HG03521 (cell line): ENCODE results near the gene KAT5.
"Not testable (repeated sequence)": the region's sequence is repeated elsewhere in the genome, so short reads cannot be mapped to it uniquely, and the experiment has no call there.

Source experiments
- ATAC-seq: cut with Tn5 transposase; IDR thresholded peaks from one replicate; pipeline ENCODE4 v1.9.1; 2021; ENCODE audit warnings: mild to moderate bottlenecking, moderate library complexity; ENCODE audit not compliant: unreplicated experiment

Gene KAT5

GRCh38 chr11:65711785-65712632, at the start of gene KAT5:
TSS of gene KAT5 (plus strand) at chr11:65712252. CDS start at chr11:65712268, 16 bp downstream.
- ATAC-seq = peak; percentile 83

- ATAC-seq = peak; percentile 79
Measured at GRCh38 chr11:65662799-65663638, 49.0 kb upstream of the KAT5 start, which contains the start of gene RELA. TSS of gene RELA (minus strand) at chr11:65662916. CDS start at chr11:65662832, 84 bp downstream.

DNA sequence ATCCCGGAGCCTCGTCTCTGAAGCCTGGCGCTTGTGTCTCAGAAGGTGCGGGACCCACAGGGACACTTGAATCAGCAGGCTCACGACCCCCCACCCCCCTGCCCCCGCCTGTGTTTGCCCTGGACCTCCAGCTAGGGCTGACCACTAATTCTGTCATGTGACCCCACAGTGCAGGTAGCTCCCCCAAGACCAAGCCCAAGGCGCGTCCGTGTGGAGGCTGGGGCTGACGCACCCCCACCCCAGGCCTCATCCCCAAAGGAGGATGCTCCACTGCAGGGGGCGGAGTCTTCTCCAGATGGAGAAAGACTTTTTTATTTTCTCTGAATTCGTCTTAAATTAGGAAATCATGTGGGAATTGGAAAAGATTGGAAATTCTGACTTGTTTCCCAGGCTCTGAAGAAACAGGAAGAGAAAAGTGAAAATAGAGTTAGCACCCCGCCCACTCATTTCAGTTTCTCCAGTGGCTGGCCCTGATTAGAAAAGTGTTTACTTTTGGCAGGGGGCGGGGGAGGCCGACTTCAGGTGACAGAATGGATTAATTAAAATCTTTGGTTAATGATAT, 48.3 kb upstream of the KAT5 start:
- peak; percentile 11 for ATAC-seq

DNA sequence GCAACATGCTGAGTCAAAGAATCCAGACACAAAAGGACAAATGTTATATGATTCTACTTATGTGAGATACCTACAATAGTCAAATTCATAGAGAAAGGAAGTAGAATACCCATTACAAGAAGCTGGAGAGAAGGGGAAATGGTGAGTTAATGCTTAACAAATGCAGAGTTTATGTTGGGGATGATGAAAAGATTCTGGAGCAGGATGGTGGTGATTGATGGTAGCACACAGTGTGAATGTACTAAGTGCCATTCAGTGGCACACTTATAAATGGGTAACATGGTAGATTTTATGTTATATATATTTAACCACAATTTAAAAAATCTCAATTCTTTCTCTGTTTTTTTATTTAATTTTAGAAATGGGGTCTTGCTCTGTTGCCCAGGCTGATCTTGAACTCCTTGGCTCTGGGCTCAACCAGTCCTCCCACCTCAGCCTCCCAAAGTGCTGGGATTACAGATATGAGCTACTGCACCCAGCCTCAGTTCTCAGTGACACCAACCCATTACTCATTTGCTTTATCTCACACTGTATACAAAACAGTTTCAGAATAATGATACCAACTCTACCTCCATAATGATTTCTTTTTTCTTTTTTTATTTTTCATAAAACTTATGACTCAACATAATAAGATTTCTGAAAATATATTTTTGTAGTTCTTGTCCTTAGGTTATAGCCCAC, 39.7 kb upstream of the KAT5 start:
- ATAC-seq = no peak

DNA sequence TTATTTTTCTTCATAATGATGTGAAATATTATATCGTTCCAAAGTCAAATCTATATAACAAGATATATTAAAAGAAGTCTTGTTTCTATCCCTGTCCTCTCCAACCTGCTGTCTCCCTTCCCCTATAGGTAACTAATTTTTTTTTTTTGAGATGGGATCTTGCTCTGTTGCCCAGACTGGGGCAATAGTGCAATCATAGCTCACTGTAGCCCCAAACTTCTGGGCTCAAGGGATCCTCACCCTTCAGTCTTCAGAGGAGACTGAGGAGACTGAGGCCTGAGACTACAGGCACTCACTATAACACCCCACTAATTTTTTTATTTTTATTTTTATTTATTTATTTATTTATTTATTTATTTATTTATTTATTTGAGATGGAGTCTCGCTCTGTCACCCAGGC, 39.1 kb upstream of the KAT5 start:
- no peak for ATAC-seq

GRCh38 chr11:65680192-65680743, 31.8 kb upstream of the KAT5 start:
- no peak for ATAC-seq

DNA sequence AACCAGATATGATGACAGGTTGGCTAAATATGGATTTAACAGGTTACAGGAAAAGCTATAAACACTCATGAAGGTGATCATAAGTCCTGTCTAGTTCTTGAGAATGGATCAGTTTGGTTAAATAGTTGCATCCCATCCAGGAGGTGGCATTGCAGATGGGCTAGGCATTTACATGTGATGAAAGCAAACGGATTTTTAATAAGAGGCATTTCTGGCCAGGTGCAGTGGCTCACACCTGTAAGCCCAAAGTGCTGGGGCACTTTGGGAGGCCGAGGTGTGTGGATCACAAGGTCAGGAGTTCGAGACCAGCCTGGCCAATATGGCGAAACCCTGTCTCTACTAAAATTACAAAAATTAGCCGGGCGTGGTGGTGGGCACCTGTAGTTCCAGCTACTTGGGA, 28.6 kb upstream of the KAT5 start:
- ATAC-seq = not testable (repeated sequence)

DNA sequence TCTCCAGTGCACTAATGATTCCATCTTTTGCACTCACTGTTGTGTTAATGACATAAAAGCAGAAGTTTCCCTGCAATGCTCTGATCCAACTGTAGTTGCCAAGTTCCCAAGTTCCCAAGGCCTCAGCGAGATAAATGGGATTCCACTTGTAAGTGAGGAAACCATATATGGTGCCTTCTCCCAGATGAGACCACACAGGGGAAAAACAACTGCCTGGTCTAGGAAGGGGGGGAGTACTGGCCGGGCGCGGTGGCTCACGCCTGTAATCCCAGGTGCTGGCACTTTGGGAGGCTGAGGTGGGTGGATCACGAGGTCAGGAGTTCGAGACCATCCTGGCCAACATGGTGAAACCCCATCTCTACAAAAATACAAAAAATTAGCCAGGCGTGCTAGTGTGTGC, 26.1 kb upstream of the KAT5 start:
- no peak for ATAC-seq

DNA sequence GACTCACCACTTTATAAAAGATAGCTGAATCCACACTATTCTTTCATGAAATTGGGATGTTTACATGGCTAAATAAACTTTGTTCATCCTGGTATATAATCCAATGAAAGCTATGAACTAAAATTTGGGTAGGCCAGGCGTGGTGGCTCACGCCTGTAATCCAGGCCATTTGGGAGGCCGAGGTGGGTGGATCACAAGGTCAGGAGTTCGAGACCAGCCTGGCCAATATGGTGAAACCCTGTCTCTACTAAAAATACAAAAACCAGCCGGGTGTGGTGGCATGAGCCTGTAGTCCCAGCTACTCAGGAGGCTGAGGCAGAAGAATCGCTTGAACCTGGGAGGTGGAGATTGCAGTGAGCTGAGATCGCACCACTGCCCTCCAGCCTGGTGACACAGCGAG, 20.2 kb upstream of the KAT5 start:
- ATAC-seq = not testable (repeated sequence)

DNA sequence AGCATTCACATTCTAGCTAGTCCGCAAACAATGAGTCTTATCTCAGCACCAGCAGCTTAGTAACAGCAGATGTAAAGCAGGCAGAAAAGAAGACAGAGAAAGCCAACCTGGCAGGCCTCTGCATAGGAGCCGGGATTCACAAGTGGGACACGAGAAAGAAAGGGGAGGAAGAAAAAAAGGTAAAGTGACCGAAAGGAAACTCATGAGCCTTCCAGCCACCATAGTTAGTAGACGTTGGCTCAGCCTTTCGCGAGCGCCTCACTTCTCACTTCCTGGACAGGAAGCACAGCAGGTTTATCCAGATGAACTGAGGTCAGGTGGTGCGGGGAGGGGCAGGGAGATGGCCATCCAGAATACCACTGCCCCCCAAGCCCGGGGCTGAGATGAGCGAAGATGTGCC, 19.7 kb upstream of the KAT5 start:
- no peak for ATAC-seq

DNA sequence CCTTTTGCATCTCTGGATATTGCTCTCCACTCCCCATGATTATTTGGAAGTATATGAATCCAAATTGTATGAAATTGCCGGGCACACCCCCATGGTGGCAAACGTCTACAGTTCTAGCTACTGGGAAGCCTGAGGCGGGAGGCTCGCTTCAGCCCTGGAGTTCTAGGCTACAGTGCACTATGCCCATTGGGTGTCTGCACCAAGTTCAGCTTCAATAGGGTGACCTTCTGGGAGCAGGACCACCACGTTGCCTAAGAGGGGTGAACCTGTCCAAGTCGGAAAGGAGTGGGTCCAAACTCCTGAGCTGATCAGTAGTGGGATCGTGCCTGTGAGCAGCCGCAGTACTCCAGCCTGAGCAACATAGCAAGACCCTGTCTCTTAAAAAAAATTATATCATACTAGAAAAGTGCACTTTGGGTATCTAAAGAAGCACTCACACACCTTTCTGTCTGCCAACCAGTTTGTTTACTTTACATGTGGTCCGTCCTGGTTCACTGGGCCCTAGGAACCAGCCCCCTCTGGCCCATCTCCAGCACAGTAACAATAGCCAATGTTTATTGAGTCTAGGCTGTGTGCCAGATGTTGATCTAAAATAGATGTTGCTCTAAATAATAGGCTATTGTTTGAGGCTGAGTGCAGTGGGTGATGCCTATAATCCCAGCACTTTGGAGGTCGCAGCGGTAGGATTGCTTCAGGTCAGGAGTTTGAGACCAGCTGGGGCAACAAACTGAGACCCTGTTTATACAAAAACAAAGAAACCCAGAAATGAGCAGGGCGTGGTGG, 16.4 kb upstream of the KAT5 start:
- no peak for ATAC-seq

DNA sequence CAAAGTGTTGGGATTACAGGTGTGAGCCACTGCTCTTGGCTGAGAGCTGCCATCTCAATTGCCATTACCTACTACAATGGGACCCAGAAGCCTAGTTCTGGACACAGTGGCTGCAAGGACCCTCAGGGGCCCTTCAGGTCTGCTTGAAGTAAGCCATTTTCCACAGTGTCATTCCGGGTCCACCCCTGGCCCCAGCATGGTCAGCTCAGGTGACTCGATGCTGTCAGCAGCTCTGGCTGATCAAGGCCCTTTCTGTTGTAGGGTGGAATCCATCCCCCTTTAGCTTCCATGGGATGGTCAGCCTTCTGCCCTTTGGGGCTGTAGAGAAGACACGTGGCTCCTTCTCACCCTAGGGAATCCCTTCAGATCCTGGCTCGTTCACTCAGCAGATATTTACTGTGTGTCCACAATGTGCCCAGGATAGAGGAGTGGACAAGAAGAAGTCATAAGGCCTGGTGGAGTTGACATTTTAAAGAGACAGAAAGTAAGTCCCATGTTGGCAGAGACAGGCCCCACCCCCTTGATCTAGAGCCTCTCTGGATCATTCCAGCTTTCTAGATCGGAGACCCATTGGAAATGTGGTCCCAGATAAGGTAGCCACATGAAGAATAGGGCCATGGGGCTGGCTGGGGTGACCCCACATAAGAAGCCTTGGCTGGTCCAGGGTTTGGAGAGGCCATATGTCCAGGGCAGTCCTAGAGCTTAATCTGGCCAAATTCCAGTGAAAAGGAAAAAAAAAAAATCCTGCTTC, 15.1 kb upstream of the KAT5 start:
- no peak for ATAC-seq

- ATAC-seq = no peak
Measured at GRCh38 chr11:65698205-65698604, 13.8 kb upstream of the KAT5 start.

DNA sequence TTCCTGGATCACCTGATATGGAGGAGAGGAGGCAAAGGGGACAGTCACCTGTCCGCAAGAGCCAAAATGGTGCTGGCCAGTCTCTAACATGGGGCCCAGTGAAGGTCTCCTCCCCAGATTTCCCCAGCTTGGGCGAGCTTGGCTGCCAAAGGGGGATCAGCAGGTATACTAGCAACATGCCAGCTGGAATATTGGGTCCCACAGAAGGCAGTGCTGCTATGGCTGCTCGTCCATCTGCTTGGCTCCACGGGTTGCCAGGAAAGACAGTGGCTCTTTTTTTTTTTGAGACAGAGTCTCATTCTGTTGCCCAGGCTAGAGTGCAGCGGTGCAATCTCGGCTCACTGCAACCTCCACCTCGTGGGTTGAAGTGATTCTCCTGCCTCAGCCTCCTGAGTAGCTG, 12.7 kb upstream of the KAT5 start:
- no peak for ATAC-seq

DNA sequence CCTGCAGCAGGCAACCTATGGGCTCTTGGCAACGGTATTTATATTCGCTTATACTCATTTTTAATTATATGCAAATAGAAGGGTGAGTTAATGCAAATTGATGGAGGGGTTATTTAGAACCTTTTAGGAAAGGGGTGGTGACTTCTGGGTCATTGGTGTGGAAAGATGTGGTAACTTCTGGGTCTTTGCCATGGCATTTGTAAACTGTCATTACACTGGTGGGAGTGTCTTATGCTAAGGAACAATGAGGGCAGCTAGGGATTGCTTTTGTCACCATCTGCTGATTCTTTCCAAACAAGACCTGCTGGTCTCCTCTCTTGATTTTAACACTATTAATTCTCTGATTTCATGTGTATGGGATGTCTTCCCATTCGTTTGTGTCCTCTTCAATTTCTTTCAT, 11.7 kb upstream of the KAT5 start:
- ATAC-seq = no peak

GRCh38 chr11:65701686-65702085, 10.4 kb upstream of the KAT5 start:
- no peak for ATAC-seq

GRCh38 chr11:65703846-65704245, 8.2 kb upstream of the KAT5 start:
- no peak for ATAC-seq

- ATAC-seq = not testable (repeated sequence)
Measured at GRCh38 chr11:65706303-65706763, 5.7 kb upstream of the KAT5 start.

- not testable (repeated sequence) for ATAC-seq
Measured at GRCh38 chr11:65707002-65707401, 5.0 kb upstream of the KAT5 start.
